ENCODE results near the gene KAT8.
"Not testable (repeated sequence)": the region's sequence is repeated elsewhere in the genome, so short reads cannot be mapped to it uniquely, and the experiment has no call there.

KAT8 gene

DNA sequence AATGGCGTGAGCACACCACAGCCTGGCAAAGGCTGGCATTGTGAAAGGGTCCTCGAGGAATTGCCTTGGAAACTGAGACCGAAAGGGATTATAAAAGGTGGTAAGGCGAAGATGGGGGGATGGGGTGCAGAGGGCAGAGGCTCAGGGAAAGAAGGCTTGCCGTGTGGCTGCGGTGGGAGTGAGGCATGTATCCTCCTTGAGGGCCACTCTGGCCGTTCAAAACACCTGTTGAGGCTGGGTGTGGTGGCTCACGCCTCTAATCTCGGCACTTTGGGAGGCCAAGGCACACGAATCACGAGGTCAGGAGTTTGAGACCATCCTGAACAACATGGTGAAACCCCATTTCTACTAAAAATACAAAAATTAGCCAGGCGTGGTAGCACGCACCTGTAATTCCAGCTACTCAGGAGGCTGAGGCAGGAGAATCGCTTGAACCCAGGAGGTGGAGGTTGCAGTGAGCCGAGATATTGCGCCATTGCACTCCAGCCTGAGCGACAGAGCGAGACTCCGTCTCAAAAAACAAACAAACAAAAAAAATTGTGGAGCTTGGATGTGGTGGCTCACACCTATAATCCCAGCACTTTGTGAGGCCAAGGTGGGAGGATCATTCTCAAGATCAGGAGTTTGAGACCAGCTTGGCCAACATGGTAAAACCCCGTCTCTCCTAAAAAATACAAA is 19.5 kb downstream of the KAT8 start:
- not testable (repeated sequence) for H3K9me3 ChIP-seq (ENCODE audit: control insufficient read depth, insufficient read depth, low read length); H3K4me3 ChIP-seq (ENCODE audit: low read depth, low read length); H3K9ac ChIP-seq (ENCODE audit: low read depth, low read length); H3K27me3 ChIP-seq (ENCODE audit: control insufficient read depth, insufficient read depth, low read length)
- Histone ChIP-seq H3K4me1 (ENCODE audit: control insufficient read depth, insufficient read depth, low read length) (peaks cover 18% of the 10 kb centered on the region), H3K36me3 (ENCODE audit: control insufficient read depth, insufficient read depth, low read length) (peaks cover 14% of the 10 kb centered on the region)

DNA sequence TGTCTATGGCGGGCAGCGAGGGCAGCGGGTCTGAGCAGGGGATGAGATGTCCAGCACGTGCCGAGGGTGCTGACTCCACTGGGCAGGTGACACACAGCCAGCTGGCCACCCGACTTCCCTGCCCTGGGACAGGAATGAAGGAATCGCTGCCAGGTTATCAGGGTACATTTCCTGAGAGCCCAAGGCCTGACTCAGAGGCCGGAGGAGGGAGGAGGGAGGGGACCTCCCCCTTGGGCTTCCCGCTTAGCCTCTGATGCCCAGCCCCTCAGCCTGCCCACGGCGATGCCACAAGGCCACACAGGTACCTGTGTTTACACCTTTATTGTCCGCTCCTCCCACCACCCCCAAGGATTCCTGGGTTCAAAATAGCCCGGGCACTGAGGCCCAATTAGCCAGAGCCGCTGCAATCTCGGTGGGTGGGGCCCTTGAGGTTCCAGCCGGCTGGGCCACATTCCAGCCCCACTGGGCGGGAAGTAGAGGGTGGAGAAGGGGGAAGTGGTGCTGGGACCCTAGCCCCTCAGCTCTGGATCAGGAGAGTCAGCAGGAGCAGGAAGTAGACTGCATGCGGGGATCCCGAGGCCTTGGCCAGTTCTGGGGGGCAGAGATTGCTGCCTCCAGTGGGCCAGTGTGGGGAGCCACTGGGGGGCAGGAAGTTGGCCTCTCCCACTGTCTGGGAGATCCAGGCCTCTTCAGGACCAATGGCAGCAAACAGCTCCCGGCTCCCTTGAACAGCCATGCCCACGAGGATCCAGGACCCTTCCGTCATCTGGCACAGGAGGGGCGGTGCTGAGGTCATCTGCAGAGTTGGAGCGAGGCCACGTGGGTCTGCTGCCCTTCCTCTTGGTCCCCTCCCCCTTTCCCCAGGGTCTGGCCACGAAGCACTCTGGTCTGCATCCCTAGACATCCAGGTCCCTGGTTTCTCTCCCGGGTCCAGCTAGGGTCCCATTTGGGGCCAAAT is 21.4 kb downstream of the KAT8 start:
- Histone ChIP-seq H3K27me3 (ENCODE audit: control insufficient read depth, insufficient read depth, low read length) (peaks cover 12% of the 10 kb centered on the region), H3K4me3 (ENCODE audit: low read depth, low read length) (no peak overlapping the region), H3K9ac (ENCODE audit: low read depth, low read length) (no peak overlapping the region), H3K9me3 (ENCODE audit: control insufficient read depth, insufficient read depth, low read length) (no peaks in the 10 kb centered on the region), H3K4me1 (ENCODE audit: control insufficient read depth, insufficient read depth, low read length) (peaks cover 16% of the 10 kb centered on the region), H3K36me3 (ENCODE audit: control insufficient read depth, insufficient read depth, low read length) (no peaks in the 10 kb centered on the region)

DNA sequence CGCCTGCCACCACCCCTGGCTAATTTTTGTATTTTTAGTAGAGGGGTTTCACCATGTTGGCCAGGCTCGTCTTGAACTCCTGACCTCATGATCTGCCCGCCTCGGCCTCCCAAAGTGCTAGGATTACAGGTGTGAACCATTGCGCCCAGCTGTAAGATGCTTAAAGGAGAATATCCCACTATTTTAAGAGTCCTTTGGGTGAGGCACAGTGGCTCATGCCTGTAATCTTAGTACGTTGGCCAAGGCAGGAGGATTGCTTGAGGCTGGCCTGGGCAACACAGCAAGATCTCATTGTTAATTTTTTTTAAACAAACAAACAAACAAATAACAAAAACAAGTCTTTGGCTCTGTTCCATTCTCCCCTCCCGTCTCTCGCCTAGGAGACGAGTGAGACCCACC is 23.6 kb downstream of the KAT8 start:
- not testable (repeated sequence) for H3K9ac ChIP-seq (ENCODE audit: low read depth, low read length); H3K4me3 ChIP-seq (ENCODE audit: low read depth, low read length); H3K9me3 ChIP-seq (ENCODE audit: control insufficient read depth, insufficient read depth, low read length); H3K36me3 ChIP-seq (ENCODE audit: control insufficient read depth, insufficient read depth, low read length)
- H3K27me3 ChIP-seq (ENCODE audit: control insufficient read depth, insufficient read depth, low read length) = peaks cover 15% of the 10 kb centered on the region
- peaks cover 11% of the 10 kb centered on the region for H3K4me1 ChIP-seq (ENCODE audit: control insufficient read depth, insufficient read depth, low read length)

DNA sequence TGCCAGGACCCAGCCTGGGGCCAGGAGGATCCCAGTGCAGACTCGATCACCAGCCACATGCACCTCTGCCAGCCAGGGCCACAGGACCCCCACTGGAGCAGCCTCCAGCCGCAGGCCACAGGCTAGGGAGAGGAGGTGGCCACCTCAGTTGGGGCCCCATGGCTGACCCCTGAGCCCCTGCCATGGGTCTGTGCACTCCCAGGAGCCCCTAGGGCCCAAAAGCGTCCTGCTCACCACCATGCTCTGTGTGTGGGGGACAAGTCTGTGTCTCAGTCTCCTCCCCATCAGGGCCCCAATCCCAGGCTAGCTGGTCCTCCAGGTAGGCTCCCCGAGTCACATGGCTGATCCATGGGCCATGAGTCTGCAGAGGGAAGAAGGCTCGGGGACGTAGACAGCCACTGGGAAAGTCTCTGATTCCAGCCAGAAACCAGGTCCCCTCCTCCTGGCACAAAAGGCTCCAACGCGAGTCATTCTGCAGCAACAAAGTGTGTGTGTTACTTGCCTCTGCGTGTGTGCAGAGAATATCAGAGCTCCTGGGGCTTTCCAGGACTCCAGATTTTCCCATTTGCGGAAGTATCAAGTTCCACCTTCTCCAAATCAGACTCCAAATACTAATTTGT is 24.1 kb downstream of the KAT8 start:
- H3K4me1 ChIP-seq (ENCODE audit: control insufficient read depth, insufficient read depth, low read length) = peaks cover 11% of the 10 kb centered on the region
- peaks cover 20% of the 10 kb centered on the region for H3K27me3 ChIP-seq (ENCODE audit: control insufficient read depth, insufficient read depth, low read length)
- H3K9ac ChIP-seq (ENCODE audit: low read depth, low read length) = peak overlapping the region; percentile 26
- peak overlapping the region; percentile 36 for H3K4me3 ChIP-seq (ENCODE audit: low read depth, low read length)
- no peaks in the 10 kb centered on the region for H3K9me3 ChIP-seq (ENCODE audit: control insufficient read depth, insufficient read depth, low read length)
- H3K36me3 ChIP-seq (ENCODE audit: control insufficient read depth, insufficient read depth, low read length) = no peaks in the 10 kb centered on the region

DNA sequence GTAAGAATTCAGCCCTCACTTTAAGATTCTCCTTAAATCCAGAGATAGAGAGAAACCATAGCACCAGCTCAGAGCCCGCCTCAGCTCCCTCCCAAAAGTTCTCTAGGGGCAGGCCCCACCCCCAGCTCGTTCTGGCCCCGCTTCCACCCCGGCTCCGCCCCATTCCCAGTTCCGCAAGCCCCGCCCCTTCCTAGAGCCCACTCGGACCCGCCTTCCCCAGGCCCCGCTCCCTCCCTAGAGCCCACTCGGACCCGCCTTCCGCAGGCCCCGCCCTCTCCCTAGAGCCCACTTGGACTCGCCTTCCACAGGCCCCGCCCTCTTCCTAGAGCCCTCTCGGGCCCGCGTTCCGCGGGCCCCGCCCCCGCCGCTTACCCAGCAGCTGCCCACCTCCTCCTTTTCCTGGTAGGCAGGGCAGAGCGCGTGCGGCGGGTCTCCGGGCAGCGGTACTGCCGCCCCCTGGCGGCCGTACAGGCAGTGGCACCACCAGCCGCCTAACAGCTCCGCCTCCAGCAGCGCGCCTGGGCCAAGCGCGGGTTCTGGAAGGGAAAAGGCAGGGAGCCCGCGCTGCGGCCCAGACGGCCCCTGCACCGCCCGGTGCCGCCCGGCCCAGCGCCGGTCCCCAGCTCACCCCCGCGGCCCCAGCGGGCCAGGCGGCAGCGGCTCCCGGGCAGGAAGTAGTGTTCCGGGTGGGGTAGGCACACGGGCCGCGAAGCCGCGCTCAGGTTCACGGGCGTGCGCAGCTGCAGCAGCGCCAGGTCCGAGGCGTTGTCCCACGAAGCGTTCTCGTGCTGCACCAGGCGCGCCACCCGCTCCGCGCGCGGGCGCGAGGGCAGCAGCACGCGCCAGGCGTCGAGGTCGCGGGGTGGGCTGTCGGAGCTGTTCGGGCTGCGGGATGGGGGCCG is 24.9 kb downstream of the KAT8 start:
- peak overlapping the region; percentile 39 for H3K4me3 ChIP-seq (ENCODE audit: low read depth, low read length)
- peak overlapping the region; percentile 26 for H3K9ac ChIP-seq (ENCODE audit: low read depth, low read length)
- H3K27me3 ChIP-seq (ENCODE audit: control insufficient read depth, insufficient read depth, low read length) = peaks cover 28% of the 10 kb centered on the region
- H3K36me3 ChIP-seq (ENCODE audit: control insufficient read depth, insufficient read depth, low read length) = no peaks in the 10 kb centered on the region
- peaks cover 11% of the 10 kb centered on the region for H3K4me1 ChIP-seq (ENCODE audit: control insufficient read depth, insufficient read depth, low read length)
- H3K9me3 ChIP-seq (ENCODE audit: control insufficient read depth, insufficient read depth, low read length) = no peaks in the 10 kb centered on the region

DNA sequence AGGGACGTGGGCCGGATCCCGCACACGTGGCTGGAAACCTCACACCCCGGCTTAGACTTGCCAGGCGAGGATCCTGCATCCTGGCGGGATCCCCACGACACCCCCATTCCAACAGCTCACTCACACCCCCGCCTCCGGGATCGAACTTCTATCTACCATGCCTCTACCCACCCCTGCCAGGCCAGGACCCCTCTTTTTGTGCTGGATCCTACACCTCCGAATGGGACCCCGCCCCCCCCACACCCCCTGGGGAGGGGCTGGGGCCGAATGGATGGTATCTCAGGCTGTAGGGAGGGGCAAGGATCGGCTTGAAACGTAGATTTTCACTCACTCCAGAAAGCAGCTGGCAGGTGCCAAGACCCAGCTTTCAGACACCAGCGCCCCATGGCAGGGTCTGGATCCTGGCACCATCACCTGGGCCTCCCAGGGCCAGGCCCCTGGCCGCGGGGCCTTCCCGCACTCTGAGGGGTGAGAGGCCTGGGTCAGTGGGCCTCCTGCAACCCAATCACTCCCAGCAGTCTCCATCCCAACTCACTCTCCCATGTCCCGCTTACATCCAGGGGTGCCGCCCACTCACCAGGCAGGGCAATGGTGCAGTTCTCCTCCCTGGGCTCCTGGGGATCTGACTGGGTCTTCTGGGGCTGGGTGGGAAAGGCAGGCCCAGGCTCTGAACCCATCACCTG is 25.7 kb downstream of the KAT8 start:
- no peak overlapping the region for H3K9ac ChIP-seq (ENCODE audit: low read depth, low read length)
- H3K9me3 ChIP-seq (ENCODE audit: control insufficient read depth, insufficient read depth, low read length) = no peaks in the 10 kb centered on the region
- peaks cover 15% of the 10 kb centered on the region for H3K4me1 ChIP-seq (ENCODE audit: control insufficient read depth, insufficient read depth, low read length)
- peak overlapping the region; percentile 39 for H3K4me3 ChIP-seq (ENCODE audit: low read depth, low read length)
- peaks cover 35% of the 10 kb centered on the region for H3K27me3 ChIP-seq (ENCODE audit: control insufficient read depth, insufficient read depth, low read length)
- no peaks in the 10 kb centered on the region for H3K36me3 ChIP-seq (ENCODE audit: control insufficient read depth, insufficient read depth, low read length)

DNA sequence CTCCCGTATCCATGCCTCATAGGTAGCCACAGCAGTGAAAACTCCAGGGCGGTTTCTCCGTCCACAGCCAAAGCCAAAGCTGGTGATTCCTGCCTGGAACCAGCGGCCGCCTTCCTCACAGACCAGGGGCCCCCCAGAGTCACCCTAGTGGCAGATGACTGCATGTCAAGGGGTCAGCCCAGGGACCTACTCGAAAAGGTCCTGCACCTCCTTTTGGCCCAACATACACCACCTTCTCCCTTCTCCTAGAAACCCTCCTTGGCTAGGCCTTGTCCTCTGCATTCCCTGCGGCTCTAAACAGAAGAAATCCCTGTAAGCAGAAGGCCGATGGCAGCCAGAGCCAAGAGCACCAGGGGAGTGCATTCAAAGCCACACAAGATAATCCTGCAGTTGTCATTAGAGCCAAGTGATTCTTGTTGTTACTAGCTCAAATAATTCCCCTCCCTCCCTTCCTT is 26.3 kb downstream of the KAT8 start:
- Histone ChIP-seq H3K27me3 (ENCODE audit: control insufficient read depth, insufficient read depth, low read length) (peaks cover 37% of the 10 kb centered on the region), H3K4me1 (ENCODE audit: control insufficient read depth, insufficient read depth, low read length) (peaks cover 12% of the 10 kb centered on the region), H3K4me3 (ENCODE audit: low read depth, low read length) (no peak overlapping the region), H3K9me3 (ENCODE audit: control insufficient read depth, insufficient read depth, low read length) (no peaks in the 10 kb centered on the region), H3K36me3 (ENCODE audit: control insufficient read depth, insufficient read depth, low read length) (no peaks in the 10 kb centered on the region), H3K9ac (ENCODE audit: low read depth, low read length) (no peak overlapping the region)

DNA sequence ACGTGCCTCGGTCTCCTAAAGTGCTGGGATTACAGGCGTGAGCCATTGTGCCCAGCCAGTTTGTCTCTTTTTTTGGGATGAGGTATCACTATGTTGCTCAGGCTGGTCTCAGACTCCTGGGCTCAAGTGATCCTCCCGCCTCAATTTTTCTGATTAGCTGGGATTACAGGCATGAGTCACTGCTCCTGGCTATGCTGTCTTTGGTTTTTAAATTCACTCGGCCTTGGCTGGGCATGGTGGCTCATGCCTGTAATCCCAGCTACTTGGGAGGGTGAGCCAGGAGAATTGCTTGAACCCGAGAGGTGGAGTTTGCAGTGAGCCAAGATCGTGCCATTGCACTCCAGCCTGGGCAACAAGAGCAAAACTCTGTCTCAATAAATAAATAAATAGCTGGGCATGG is 27.0 kb downstream of the KAT8 start:
- H3K9ac ChIP-seq (ENCODE audit: low read depth, low read length); H3K36me3 ChIP-seq (ENCODE audit: control insufficient read depth, insufficient read depth, low read length); H3K4me3 ChIP-seq (ENCODE audit: low read depth, low read length); H3K9me3 ChIP-seq (ENCODE audit: control insufficient read depth, insufficient read depth, low read length): not testable (repeated sequence)
- peaks cover 11% of the 10 kb centered on the region for H3K4me1 ChIP-seq (ENCODE audit: control insufficient read depth, insufficient read depth, low read length)
- peaks cover 42% of the 10 kb centered on the region for H3K27me3 ChIP-seq (ENCODE audit: control insufficient read depth, insufficient read depth, low read length)

DNA sequence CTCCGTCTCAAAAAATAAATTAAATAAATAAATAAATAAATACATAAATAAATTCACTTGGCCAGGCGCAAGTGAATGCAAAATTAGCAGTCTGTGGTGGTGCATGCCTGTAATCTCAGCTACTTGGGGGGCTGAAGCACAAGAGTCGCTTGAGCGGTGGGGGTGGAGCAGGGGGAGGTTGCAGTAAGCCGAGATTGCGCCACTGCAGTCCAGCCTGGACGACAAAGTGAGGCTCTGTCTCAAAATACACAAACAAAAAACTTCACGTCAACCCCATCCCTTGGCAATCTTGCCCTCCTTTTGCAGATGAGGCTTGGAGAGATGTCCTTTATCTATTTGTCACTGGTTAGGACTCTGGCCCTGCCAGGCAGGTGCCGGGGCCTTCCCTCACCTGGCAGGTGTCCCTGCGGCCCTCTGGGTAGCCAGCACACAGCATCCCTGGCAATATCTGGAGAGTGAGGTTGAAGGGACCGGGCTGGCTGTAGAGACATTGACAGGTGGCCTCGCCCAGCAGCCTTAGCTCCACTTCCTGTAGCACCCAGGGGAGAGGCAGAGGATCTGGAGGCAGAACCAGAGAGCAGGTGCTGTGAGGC is 28.0 kb downstream of the KAT8 start:
- Histone ChIP-seq H3K4me1 (ENCODE audit: control insufficient read depth, insufficient read depth, low read length) (peaks cover 13% of the 10 kb centered on the region), H3K4me3 (ENCODE audit: low read depth, low read length) (no peak overlapping the region), H3K27me3 (ENCODE audit: control insufficient read depth, insufficient read depth, low read length) (peaks cover 42% of the 10 kb centered on the region)

DNA sequence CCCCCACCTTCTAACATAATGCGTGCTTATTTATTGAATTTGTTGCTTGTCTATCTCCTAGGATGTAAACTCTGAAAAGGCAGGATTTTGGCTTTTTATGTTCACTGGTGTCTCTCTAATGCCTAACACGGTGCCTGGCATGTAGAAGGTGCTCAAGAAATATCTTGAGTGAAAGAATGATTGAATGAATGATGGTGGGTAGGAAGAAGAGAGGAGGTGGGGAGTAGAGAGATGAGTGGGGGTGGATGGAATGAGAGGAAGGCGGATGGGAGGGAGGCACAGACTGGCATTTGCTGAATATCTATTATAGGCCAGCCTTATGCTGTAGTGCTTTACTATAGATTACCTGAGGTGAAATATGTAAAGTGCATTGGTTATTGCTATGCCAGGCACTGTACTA is 30.1 kb downstream of the KAT8 start:
- Histone ChIP-seq H3K4me1 (ENCODE audit: control insufficient read depth, insufficient read depth, low read length) (peaks cover 9% of the 10 kb centered on the region), H3K27me3 (ENCODE audit: control insufficient read depth, insufficient read depth, low read length) (peaks cover 42% of the 10 kb centered on the region), H3K4me3 (ENCODE audit: low read depth, low read length) (peak overlapping the region; percentile 59), H3K36me3 (ENCODE audit: control insufficient read depth, insufficient read depth, low read length) (no peaks in the 10 kb centered on the region), H3K9ac (ENCODE audit: low read depth, low read length) (no peak overlapping the region), H3K9me3 (ENCODE audit: control insufficient read depth, insufficient read depth, low read length) (no peaks in the 10 kb centered on the region)

More for the DNA sequence above, 28.0 kb downstream of the KAT8 start:
- Histone ChIP-seq H3K9ac (ENCODE audit: low read depth, low read length) (no peak overlapping the region), H3K9me3 (ENCODE audit: control insufficient read depth, insufficient read depth, low read length) (no peaks in the 10 kb centered on the region), H3K36me3 (ENCODE audit: control insufficient read depth, insufficient read depth, low read length) (no peaks in the 10 kb centered on the region)

All from iPS-15b (cell line).